HepG2 (cell line): ENCODE measurements around the gene OR1F1. TPM values are rescaled to one million over a fixed set of nuclear protein-coding genes. Genes with fewer than 3 reads are reported as not detected.

Source experiments
- ATAC-seq: fragments of 200-7000 bp; cut with Tn5 transposase; 3 replicates; pipeline ENCODE4 v1.9.1; 2020; ENCODE audit warnings: mild to moderate bottlenecking, moderate library complexity
- BruUV-seq: library from RNA; stranded (reverse); fragments of 400-500 nt; replicated peaks from 2 replicates; lab custom pipeline; 2021; lab: Mats Ljungman, UMichigan
- CTCF ChIA-PET: fragments of 300-600 bp; formaldehyde crosslinking; extraction: SDS; loops from one replicate; lab custom pipeline; 2021; ENCODE audit warnings: low total read pairs, inconsistent platforms, low intra/inter-chr PET ratio; lab: Yijun Ruan, JAX
- POLR2A ChIA-PET: fragments of 350-600 bp; sonication (Branson Sonifier 250); formaldehyde crosslinking; loops from one replicate; lab custom pipeline; 2020; ENCODE audit warnings: antibody characterized with exemption, inconsistent platforms; lab: Yijun Ruan, JAX
- DNase-seq: peaks from one replicate; pipeline ENCODE4 v3.0.0-alpha.2; 2015; ENCODE audit warnings: low spot score
- FAIRE-seq: peaks from 3 replicates; lab custom pipeline; 2011; peaks lifted over from hg19 to GRCh38; lab: Jason Lieb, UNC
- H2AFZ ChIP-seq: one replicate; pipeline ENCODE4 v1.6.1; 2011; ENCODE audit warnings: low read length, inconsistent platforms
- H3K27ac ChIP-seq: fragments of 300-600 bp; 3 replicates; pipeline ENCODE4 v1.8.0; 2011; ENCODE audit warnings: mixed run types, mild to moderate bottlenecking, mixed read lengths, low read length, inconsistent platforms; ENCODE audit not compliant: insufficient read depth; ENCODE audit errors: extremely low read length
- H3K27me3 ChIP-seq, 2 experiments: fragments of 200-600 bp in 1 of 2; 2 replicates in 1 of 2; 3 replicates in 1 of 2; pipeline versions ENCODE4 v1.6.0 to v1.8.0; 2011; ENCODE audit warnings: low read length in 2 of 2, mild to moderate bottlenecking in 2 of 2, moderate library complexity in 2 of 2, inconsistent platforms in 1 of 2; ENCODE audit not compliant: insufficient read depth in 2 of 2, control insufficient read depth in 1 of 2
- H3K36me3 ChIP-seq, 2 experiments: fragments of 200-600 bp in 1 of 2; replicated peaks in 1 of 2; 2 replicates in 1 of 2; 3 replicates in 1 of 2; pipeline versions ENCODE4 v1.5.1 to v1.8.0; 2011; ENCODE audit warnings: low read length in 2 of 2, inconsistent platforms in 1 of 2; ENCODE audit not compliant: insufficient read depth in 2 of 2, control insufficient read depth in 1 of 2
- H3K4me1 ChIP-seq: 2 replicates; pipeline ENCODE4 v1.5.1; 2012; ENCODE audit warnings: low read length, inconsistent platforms; ENCODE audit not compliant: insufficient read depth
- H3K4me2 ChIP-seq: 2 replicates; pipeline ENCODE4 v1.6.0; 2011; ENCODE audit warnings: low read depth, low read length, inconsistent platforms
- H3K4me3 ChIP-seq, 3 experiments: fragments of 200-600 bp in 1 of 3; sonication (generic), shearing (Covaris generic) in 1 of 3; replicated peaks in 1 of 3; 2 replicates each; pipeline ENCODE4 v1.5.1; 2011 to 2016; ENCODE audit warnings: low read length in 3 of 3, inconsistent platforms in 2 of 3, low read depth in 2 of 3, mild to moderate bottlenecking in 2 of 3, control low read depth in 1 of 3, mixed read lengths in 1 of 3; ENCODE audit not compliant: insufficient read depth in 1 of 3
- H3K79me2 ChIP-seq: one replicate; pipeline ENCODE4 v1.6.1; 2011; ENCODE audit warnings: low read length, inconsistent platforms; ENCODE audit not compliant: insufficient read depth
- H3K9ac ChIP-seq: 2 replicates; pipeline ENCODE4 v1.6.0; 2011; ENCODE audit warnings: mild to moderate bottlenecking, low read depth, low read length, inconsistent platforms; ENCODE audit not compliant: insufficient read depth
- H3K9me3 ChIP-seq: 2 replicates; pipeline ENCODE4 v1.5.1; 2012; ENCODE audit warnings: mild to moderate bottlenecking, low read length
- H4K20me1 ChIP-seq: 2 replicates; pipeline ENCODE4 v1.6.0; 2011; ENCODE audit warnings: inconsistent platforms, mild to moderate bottlenecking, low read length, moderate library complexity; ENCODE audit not compliant: insufficient read depth
- CBX1 ChIP-seq: IDR thresholded peaks from one replicate; pipeline ENCODE4 v1.6.1; 2016; ENCODE audit warnings: antibody characterized with exemption, low read depth
- CHD4 ChIP-seq: fragments of 200-600 bp; sonication (generic); IDR thresholded peaks from 2 replicates; pipeline ENCODE4 v1.7.0; 2017; ENCODE audit warnings: mild to moderate bottlenecking, low read length, borderline replicate concordance
- FOSL2 ChIP-seq: sonication (generic); formaldehyde crosslinking; IDR thresholded peaks from 2 replicates; pipeline ENCODE4 v1.4.0; 2020; ENCODE audit warnings: missing genetic modification reagents
- HNRNPH1 ChIP-seq: fragments of 200-400 bp; formaldehyde crosslinking; optimal IDR thresholded peaks from 2 replicates; pipeline ENCODE3; 2017; ENCODE audit warnings: mild to moderate bottlenecking, low read depth, low read length
- MLXIP ChIP-seq: sonication (generic); formaldehyde crosslinking; IDR thresholded peaks from 2 replicates; pipeline ENCODE4 v1.9.0; 2021; ENCODE audit warnings: missing genetic modification reagents, borderline replicate concordance
- NFATC3 ChIP-seq: sonication (generic); formaldehyde crosslinking; IDR thresholded peaks from 2 replicates; pipeline ENCODE4 v1.5.1; 2020; ENCODE audit warnings: mild to moderate bottlenecking, missing genetic modification reagents
- RFXANK ChIP-seq: IDR thresholded peaks from 2 replicates; pipeline ENCODE4 v1.6.1; 2016
- STAG1 ChIP-seq: sonication (generic); formaldehyde crosslinking; IDR thresholded peaks from 2 replicates; pipeline ENCODE4 v1.4.0; 2020; ENCODE audit warnings: missing genetic modification reagents
- TFDP1 ChIP-seq: IDR thresholded peaks from 2 replicates; pipeline ENCODE4 v1.6.1; 2016; ENCODE audit warnings: missing compliant biosample characterization, missing genetic modification reagents, borderline replicate concordance
- TFE3 ChIP-seq: IDR thresholded peaks from 2 replicates; pipeline ENCODE4 v1.6.1; 2016
- U2AF1 ChIP-seq: fragments of 200-400 bp; formaldehyde crosslinking; optimal IDR thresholded peaks from 2 replicates; pipeline ENCODE3; 2017; ENCODE audit warnings: mild to moderate bottlenecking, low read depth, low read length
- XRCC5 ChIP-seq: fragments of 200-400 bp; formaldehyde crosslinking; optimal IDR thresholded peaks from 2 replicates; pipeline ENCODE3; 2017; ENCODE audit warnings: mild to moderate bottlenecking, low read length
- ZBTB21 ChIP-seq: sonication (generic); formaldehyde crosslinking; IDR thresholded peaks from 2 replicates; pipeline ENCODE4 v1.4.0; 2020; ENCODE audit warnings: missing genetic modification reagents
- ZBTB42 ChIP-seq: sonication (generic); formaldehyde crosslinking; IDR thresholded peaks from 2 replicates; pipeline ENCODE4 v1.5.0; 2020; ENCODE audit warnings: mild to moderate bottlenecking, missing genetic modification reagents
- ZMYM2 ChIP-seq: sonication (generic); formaldehyde crosslinking; IDR thresholded peaks from 2 replicates; pipeline ENCODE4 v1.8.0; 2022; ENCODE audit warnings: mild to moderate bottlenecking, missing genetic modification reagents
- ZMYM4 ChIP-seq: sonication (generic); formaldehyde crosslinking; IDR thresholded peaks from 2 replicates; pipeline ENCODE4 v1.8.1; 2023; ENCODE audit warnings: mild to moderate bottlenecking, missing genetic modification reagents
- ZNF274 ChIP-seq: sonication (generic); formaldehyde crosslinking; IDR thresholded peaks from 2 replicates; pipeline ENCODE4 v1.5.1; 2020; ENCODE audit warnings: mild to moderate bottlenecking, missing genetic modification reagents
- ZNF543 ChIP-seq: sonication (generic); formaldehyde crosslinking; IDR thresholded peaks from 2 replicates; pipeline ENCODE4 v1.4.0; 2020; ENCODE audit warnings: mild to moderate bottlenecking, missing genetic modification reagents
- ZNF703 ChIP-seq: sonication (generic); formaldehyde crosslinking; IDR thresholded peaks from 2 replicates; pipeline ENCODE4 v1.5.1; 2020; ENCODE audit warnings: missing genetic modification reagents, mild to moderate bottlenecking, moderate library complexity, borderline replicate concordance
- ZNF749 ChIP-seq: sonication (generic); formaldehyde crosslinking; IDR thresholded peaks from 2 replicates; pipeline ENCODE4 v1.8.0; 2022; ENCODE audit warnings: mild to moderate bottlenecking, missing genetic modification reagents, moderate library complexity, borderline replicate concordance
- WGBS: methylation state at CpG from one replicate; pipeline ENCODE4 v1.1.6; 2017; ENCODE audit warnings: low lambda C conversion rate; 5-methylcytosine and 5-hydroxymethylcytosine counted together
- in situ Hi-C: cut with HindIII; loops from 2 replicates; pipeline ENCODE4 v1.10.0; 2017; ENCODE audit warnings: low pct_unique_long_range_greater_than_20kb; ENCODE audit not compliant: extremely low pct_ligation_motif_present
- intact Hi-C: fragments of 100-400 bp; cut with micrococcal nuclease; formaldehyde crosslinking; loops from one replicate; pipeline ENCODE4 v1.10.0; 2022; ENCODE audit not compliant: unreplicated experiment
- polyA plus RNA-seq, 8 experiments: library from polyadenylated mRNA; depleted of rRNA in 3 of 8; stranded (reverse) in 7 of 8; unstranded in 1 of 8; fragments of >200 nt; fragmentation: Illumina TruSeq in 4 of 8; extraction: Trizol in 4 of 8; gene quantifications; 2 replicates each; pipeline versions ENCODE4 v1.2.1 to v1.2.3, GENCODE V29; 2011 to 2016; ENCODE audit warnings: low read depth in 4 of 8, missing spikeins in 1 of 8, mixed read lengths in 1 of 8; ENCODE audit not compliant: insufficient read depth in 1 of 8
- total RNA-seq, 5 experiments: library from RNA; depleted of rRNA; stranded (reverse); fragments of >200 nt; fragmentation: Illumina TruSeq; extraction: Trizol; gene quantifications; 2 replicates each; pipeline ENCODE4 v1.2.3, GENCODE V29; 2016; ENCODE audit warnings: low read depth in 1 of 5

OR1F1 gene
- total and polyA plus RNA-seq, 2 of the 13 experiments (the other 11 are each of a cell fraction or from before 2014, with no cell fraction given) = 0.90 TPM; not detected in 1

- Histone ChIP-seq H3K79me2 (no peaks in the 10 kb centered on the region), H3K4me2 (peak overlapping the region; percentile 82), H3K36me3 (no peaks in the 10 kb centered on the region), H4K20me1 (no peaks in the 10 kb centered on the region), H3K4me1 (peaks cover 50% of the 10 kb centered on the region), H3K4me3 (peak overlapping the region; percentile 5 to 71 (median 50)), H3K27ac (no peak overlapping the region), H3K9ac (0 out of 2 replicates have a peak overlapping the region, but pooled peaks have one; percentile 0), H3K27me3 (peaks cover 0 to under 1% of the 10 kb centered on the region in 2 experiments; a peak in 1 of 5 replicates), H2AFZ (no peak overlapping the region), H3K9me3 (no peaks in the 10 kb centered on the region)
- ATAC-seq (no peak), DNase-seq (peak; percentile 65), FAIRE-seq (no peak)
- ChIA-PET POLR2A (interaction anchor here (0.7 to 1.1 kb wide), 2 partner anchors 11 to 39 kb away, joined by 3 read pairs; partner anchors contain the start of gene ZNF213), CTCF (interaction anchor here (1.3 kb wide), 1 partner anchor 21 kb away, joined by 3 read pairs; no protein-coding TSS in a partner anchor)
- 3% methylated on average over 24 of the region's 24 CpGs for WGBS
- BruUV-seq = no TSS peak
- intact Hi-C loops (loop anchor here (5.0 kb wide), 1 partner anchor 42 kb away; no protein-coding TSS in a partner anchor), in situ Hi-C loops (no loop called here)
- TF ChIP-seq NFATC3 (no peak), ZMYM2 (CRISPR knock-in tag) (peak; percentile 60; the same call in 1 of the 2 replicates), ZNF543 (CRISPR knock-in tag) (0 out of 2 replicates have a peak, but pooled peaks have one; percentile 24), FOSL2 (CRISPR knock-in tag) (no peak), XRCC5 (peak; percentile 44), ZNF274 (CRISPR knock-in tag) (no peak), HNRNPH1 (no peak), ZBTB42 (CRISPR knock-in tag) (no peak), ZNF703 (CRISPR knock-in tag) (0 out of 2 replicates have a peak, but pooled peaks have one; percentile 56), RFXANK (CRISPR knock-in tag) (no peak), CBX1 (peak; percentile 47), STAG1 (peak; percentile 19; the same call in 1 of the 2 replicates), U2AF1 (no peak), TFDP1 (0 out of 2 replicates have a peak, but pooled peaks have one; percentile 47), CHD4 (peak; percentile 73; the same call in 1 of the 2 replicates), ZMYM4 (CRISPR knock-in tag) (0 out of 2 replicates have a peak, but pooled peaks have one; percentile 15), MLXIP (CRISPR knock-in tag) (no peak), TFE3 (peak; percentile 65), ZNF749 (CRISPR knock-in tag) (no peak), ZBTB21 (CRISPR knock-in tag) (no peak)
Measured at GRCh38 chr16:3173892-3174617, 13.9 kb upstream of the OR1F1 start.
